ELF-1 (cell line): Measurements from ENCODE around the gene POFUT1.
A peak's percentile ranks its signal among the peaks of the same experiment; 100 is the strongest.
"Not testable (repeated sequence)": the region's sequence is repeated elsewhere in the genome, so short reads cannot be mapped to it uniquely, and the experiment has no call there.

ENCODE experiments used
- DNase-seq: peaks from one replicate; pipeline ENCODE4 v3.0.0-alpha.2; 2016; ENCODE audit warnings: low read depth, low spot score

POFUT1 gene

GRCh38 chr20:32275163-32275562 lies 67.5 kb downstream of the POFUT1 start:
- DNase-seq, result not testable (repeated sequence)

- DNase-seq, result peak; percentile 87
Measured at GRCh38 chr20:32277361-32278198, 69.9 kb downstream of the POFUT1 start, which contains the start of gene KIF3B. Gene KIF3B, plus strand, starts transcription at chr20:32277651. Its CDS starts 32,127 bp downstream, at chr20:32309778.

GRCh38 chr20:32278199-32278643 lies 70.5 kb downstream of the POFUT1 start:
- no peak for DNase-seq

GRCh38 chr20:32281711-32282110 lies 74.0 kb downstream of the POFUT1 start:
- DNase-seq, result no peak

- no peak for DNase-seq
Measured at GRCh38 chr20:32282461-32282860, 74.8 kb downstream of the POFUT1 start.

GRCh38 chr20:32285082-32285620 lies 77.5 kb downstream of the POFUT1 start:
- no peak for DNase-seq

GRCh38 chr20:32285621-32286371 lies 78.1 kb downstream of the POFUT1 start:
- DNase-seq, result no peak

GRCh38 chr20:32287231-32287638 lies 79.6 kb downstream of the POFUT1 start:
- DNase-seq, result no peak
